HEK293 (cell line): Measurements from ENCODE around the gene FBRSL1.
"Not testable (repeated sequence)": the region's sequence is repeated elsewhere in the genome, so short reads cannot be mapped to it uniquely, and the experiment has no call there.

Experiments
- CTCF ChIA-PET: fragments of 350-600 bp; formaldehyde crosslinking; extraction: SDS; loops from one replicate; lab custom pipeline; 2021; ENCODE audit warnings: antibody characterized with exemption; lab: Yijun Ruan, JAX
- POLR2A ChIA-PET: fragments of 300-600 bp; formaldehyde crosslinking; extraction: SDS; loops from one replicate; lab custom pipeline; 2020; ENCODE audit warnings: antibody characterized with exemption, inconsistent platforms; lab: Yijun Ruan, JAX
- H3K27ac ChIP-seq: fragments of 200-500 bp; sonication (Bioruptor generic); 2 replicates; pipeline ENCODE4 v1.5.1; 2014; ENCODE audit warnings: low read depth, low read length, control low read depth, inconsistent platforms; ENCODE audit errors: extremely low read depth
- H3K36me3 ChIP-seq, 2 experiments: fragments of 200-500 bp in 1 of 2; sonication (Bioruptor generic) in 1 of 2; 1 replicate in 1 of 2; 2 replicates in 1 of 2; pipeline ENCODE4 v1.5.1; 2014 to 2017; ENCODE audit warnings: inconsistent platforms in 2 of 2, low read length in 2 of 2; ENCODE audit not compliant: control insufficient read depth in 2 of 2, insufficient read depth in 1 of 2
- H3K4me1 ChIP-seq: fragments of 200-500 bp; sonication (Bioruptor generic); 2 replicates; pipeline ENCODE4 v1.5.1; 2014; ENCODE audit warnings: mild to moderate bottlenecking, low read length, inconsistent platforms; ENCODE audit not compliant: control insufficient read depth, insufficient read depth
- H3K4me3 ChIP-seq: 2 replicates; pipeline ENCODE4 v1.5.1; 2011; ENCODE audit warnings: low read depth, mild to moderate bottlenecking, control low read depth, low read length, moderate library complexity
- H3K9me3 ChIP-seq: fragments of 200-500 bp; sonication (Bioruptor generic); 2 replicates; pipeline ENCODE4 v1.5.1; 2014; ENCODE audit warnings: low read depth, low read length, inconsistent platforms; ENCODE audit not compliant: control insufficient read depth, insufficient read depth
- BCL11B ChIP-seq: fragments of 450-650 bp; formaldehyde crosslinking; IDR thresholded peaks from 2 replicates; pipeline ENCODE4 v1.5.1; 2016; ENCODE audit warnings: low read depth, missing biosample characterization, missing genetic modification characterization
- GLI4 ChIP-seq: fragments of 450-650 bp; formaldehyde crosslinking; IDR thresholded peaks from 2 replicates; pipeline ENCODE4 v1.5.1; 2016; ENCODE audit warnings: missing biosample characterization, missing genetic modification characterization
- IKZF3 ChIP-seq: fragments of 450-650 bp; IDR thresholded peaks from 2 replicates; pipeline ENCODE4 v1.5.0; 2018; ENCODE audit warnings: missing biosample characterization, mild to moderate bottlenecking, missing genetic modification characterization, moderate library complexity
- MYNN ChIP-seq: fragments of 450-650 bp; formaldehyde crosslinking; IDR thresholded peaks from 2 replicates; pipeline ENCODE4 v1.5.1; 2016; ENCODE audit warnings: missing biosample characterization, missing genetic modification characterization, borderline replicate concordance
- OSR2 ChIP-seq: fragments of 450-650 bp; formaldehyde crosslinking; IDR thresholded peaks from 2 replicates; pipeline ENCODE4 v1.5.1; 2016; ENCODE audit warnings: missing biosample characterization, missing genetic modification characterization
- PRDM1 ChIP-seq: fragments of 450-650 bp; formaldehyde crosslinking; IDR thresholded peaks from 2 replicates; pipeline ENCODE4; 2016; ENCODE audit warnings: missing biosample characterization, missing genetic modification characterization
- ZIC2 ChIP-seq: fragments of 450-650 bp; formaldehyde crosslinking; IDR thresholded peaks from 2 replicates; pipeline ENCODE4 v1.5.1; 2016; ENCODE audit warnings: missing biosample characterization, missing genetic modification characterization
- ZNF133 ChIP-seq: fragments of 450-650 bp; formaldehyde crosslinking; IDR thresholded peaks from 2 replicates; pipeline ENCODE4 v1.5.1; 2016; ENCODE audit warnings: missing biosample characterization, missing genetic modification characterization
- ZNF248 ChIP-seq: fragments of 450-650 bp; formaldehyde crosslinking; IDR thresholded peaks from 2 replicates; pipeline ENCODE4 v1.5.1; 2017; ENCODE audit warnings: missing biosample characterization, missing genetic modification characterization
- ZNF548 ChIP-seq: fragments of 450-650 bp; formaldehyde crosslinking; IDR thresholded peaks from 2 replicates; pipeline ENCODE4 v1.5.1; 2016; ENCODE audit warnings: missing biosample characterization, missing genetic modification characterization
- ZNF558 ChIP-seq: fragments of 450-650 bp; formaldehyde crosslinking; IDR thresholded peaks from 2 replicates; pipeline ENCODE4 v1.5.1; 2016; ENCODE audit warnings: missing biosample characterization, missing genetic modification characterization
- ZNF610 ChIP-seq: fragments of 450-650 bp; formaldehyde crosslinking; IDR thresholded peaks from 2 replicates; pipeline ENCODE4 v1.5.1; 2016; ENCODE audit warnings: missing biosample characterization, missing genetic modification characterization, borderline replicate concordance
- ZNF621 ChIP-seq: fragments of 450-650 bp; formaldehyde crosslinking; IDR thresholded peaks from 2 replicates; pipeline ENCODE4 v1.5.1; 2017; ENCODE audit warnings: missing biosample characterization, missing genetic modification characterization
- ZNF626 ChIP-seq: fragments of 450-650 bp; sonication (Bioruptor Pico); formaldehyde crosslinking; IDR thresholded peaks from 2 replicates; pipeline ENCODE4 v1.5.1; 2018; ENCODE audit warnings: missing biosample characterization, missing genetic modification characterization, inconsistent platforms
- ZNF747 ChIP-seq: fragments of 450-650 bp; formaldehyde crosslinking; IDR thresholded peaks from 2 replicates; pipeline ENCODE4 v1.5.1; 2016; ENCODE audit warnings: missing biosample characterization, missing genetic modification characterization
- ZSCAN30 ChIP-seq: fragments of 450-650 bp; IDR thresholded peaks from 2 replicates; pipeline ENCODE4 v1.5.1; 2018; ENCODE audit warnings: missing biosample characterization, mild to moderate bottlenecking, missing genetic modification characterization, moderate library complexity
- TF ChIP-seq, protein P1 (sequence below): fragments of 450-650 bp; IDR thresholded peaks from 2 replicates; pipeline ENCODE4 v1.5.1; 2018; ENCODE audit warnings: missing biosample characterization, missing genetic modification characterization
- TF ChIP-seq, protein P2 (sequence below): fragments of 450-650 bp; formaldehyde crosslinking; IDR thresholded peaks from 2 replicates; pipeline ENCODE4 v1.5.1; 2016; ENCODE audit warnings: missing biosample characterization, missing genetic modification characterization
- TF ChIP-seq, protein P3 (sequence below): fragments of 450-650 bp; formaldehyde crosslinking; IDR thresholded peaks from 2 replicates; pipeline ENCODE4 v1.5.1; 2016; ENCODE audit warnings: missing biosample characterization, missing genetic modification characterization
- TF ChIP-seq, protein P4 (sequence below): fragments of 450-650 bp; formaldehyde crosslinking; IDR thresholded peaks from 2 replicates; pipeline ENCODE4 v1.5.1; 2016; ENCODE audit warnings: missing biosample characterization, missing genetic modification characterization

The FBRSL1 gene

DNA sequence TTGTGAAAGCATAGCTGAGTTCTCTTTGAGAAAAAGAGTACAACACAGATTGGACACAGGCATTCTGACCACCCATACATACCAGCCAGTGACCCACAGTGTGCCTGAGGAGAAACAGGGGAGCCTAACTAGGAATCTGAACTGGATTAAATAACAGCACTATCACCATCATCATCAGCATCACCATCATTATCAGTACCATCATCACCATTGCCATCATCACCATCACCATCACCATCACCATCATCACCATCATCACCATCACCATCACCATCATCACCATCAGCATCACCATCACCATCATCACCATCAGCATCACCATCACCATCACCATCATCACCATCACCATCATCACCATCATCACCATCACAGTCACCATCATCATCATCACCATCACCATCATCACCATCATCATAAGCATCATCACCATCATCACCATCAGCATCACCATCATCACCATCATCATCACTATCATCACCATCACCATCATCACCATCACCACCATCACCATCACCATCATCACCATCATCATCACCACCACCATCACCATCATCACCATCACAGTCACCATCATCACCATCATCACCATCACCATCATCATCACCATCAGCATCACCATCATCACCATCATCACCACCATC, 26.5 kb upstream of the FBRSL1 start:
- H3K9me3 ChIP-seq, POLR2A ChIA-PET, H3K4me1 ChIP-seq, H3K36me3 ChIP-seq, H3K27ac ChIP-seq, H3K4me3 ChIP-seq, CTCF ChIA-PET: not testable (repeated sequence)
- TF ChIP-seq, protein P1, sequence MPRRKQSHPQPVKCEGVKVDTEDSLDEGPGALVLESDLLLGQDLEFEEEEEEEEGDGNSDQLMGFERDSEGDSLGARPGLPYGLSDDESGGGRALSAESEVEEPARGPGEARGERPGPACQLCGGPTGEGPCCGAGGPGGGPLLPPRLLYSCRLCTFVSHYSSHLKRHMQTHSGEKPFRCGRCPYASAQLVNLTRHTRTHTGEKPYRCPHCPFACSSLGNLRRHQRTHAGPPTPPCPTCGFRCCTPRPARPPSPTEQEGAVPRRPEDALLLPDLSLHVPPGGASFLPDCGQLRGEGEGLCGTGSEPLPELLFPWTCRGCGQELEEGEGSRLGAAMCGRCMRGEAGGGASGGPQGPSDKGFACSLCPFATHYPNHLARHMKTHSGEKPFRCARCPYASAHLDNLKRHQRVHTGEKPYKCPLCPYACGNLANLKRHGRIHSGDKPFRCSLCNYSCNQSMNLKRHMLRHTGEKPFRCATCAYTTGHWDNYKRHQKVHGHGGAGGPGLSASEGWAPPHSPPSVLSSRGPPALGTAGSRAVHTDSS (tag by site-specific recombination), result peak; percentile 92

DNA sequence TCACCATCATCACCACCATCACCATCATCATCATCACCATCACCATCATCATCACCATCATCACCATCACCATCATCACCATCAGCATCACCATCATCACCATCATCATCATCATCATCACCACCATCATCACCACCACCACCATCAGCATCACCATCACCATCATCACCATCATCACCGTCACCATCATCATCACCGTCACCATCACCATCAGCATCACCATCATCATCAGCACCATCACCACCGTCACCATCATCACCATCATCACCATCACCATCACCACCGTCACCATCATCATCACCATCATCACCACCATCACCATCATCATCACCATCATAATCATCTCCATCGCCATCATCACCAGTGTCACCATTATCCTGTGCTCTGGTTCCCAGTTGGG, 25.6 kb upstream of the FBRSL1 start:
- H3K4me1 ChIP-seq, CTCF ChIA-PET, H3K27ac ChIP-seq, POLR2A ChIA-PET, H3K9me3 ChIP-seq, H3K36me3 ChIP-seq, H3K4me3 ChIP-seq: not testable (repeated sequence)

DNA sequence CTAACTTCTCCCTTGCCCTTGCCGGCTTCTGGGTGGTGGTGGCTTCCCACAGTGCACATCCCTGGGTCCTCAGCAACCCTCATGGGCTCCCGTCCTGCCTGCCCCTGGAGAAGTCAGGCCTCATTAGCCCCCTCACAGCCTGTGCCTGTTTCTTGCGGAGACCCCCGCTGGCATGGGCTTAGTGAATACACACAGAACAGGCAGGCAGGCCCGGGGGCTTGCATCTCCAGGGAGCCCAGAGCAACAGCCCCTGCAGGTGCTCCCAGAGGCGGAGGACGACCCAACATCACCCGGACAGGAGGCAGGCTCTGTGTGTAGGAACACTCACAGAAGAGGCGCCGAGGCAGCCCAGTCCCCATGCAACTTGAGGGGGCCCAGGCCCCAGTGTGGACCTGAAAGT, 25.1 kb upstream of the FBRSL1 start:
- Histone ChIP-seq H3K27ac (no peak overlapping the region), H3K9me3 (no peaks in the 10 kb centered on the region), H3K36me3 (no peaks in the 10 kb centered on the region), H3K4me1 (no peaks in the 10 kb centered on the region), H3K4me3 (no peak overlapping the region)
- ChIA-PET POLR2A (no interaction called here), CTCF (interaction anchor here (0.7 kb wide), 1 partner anchor 59 kb away, joined by 3 read pairs; no protein-coding TSS in a partner anchor)
- TF ChIP-seq ZNF558 (no peak), MYNN (no peak), ZIC2 (tag by site-specific recombination) (peak; percentile 56)

DNA sequence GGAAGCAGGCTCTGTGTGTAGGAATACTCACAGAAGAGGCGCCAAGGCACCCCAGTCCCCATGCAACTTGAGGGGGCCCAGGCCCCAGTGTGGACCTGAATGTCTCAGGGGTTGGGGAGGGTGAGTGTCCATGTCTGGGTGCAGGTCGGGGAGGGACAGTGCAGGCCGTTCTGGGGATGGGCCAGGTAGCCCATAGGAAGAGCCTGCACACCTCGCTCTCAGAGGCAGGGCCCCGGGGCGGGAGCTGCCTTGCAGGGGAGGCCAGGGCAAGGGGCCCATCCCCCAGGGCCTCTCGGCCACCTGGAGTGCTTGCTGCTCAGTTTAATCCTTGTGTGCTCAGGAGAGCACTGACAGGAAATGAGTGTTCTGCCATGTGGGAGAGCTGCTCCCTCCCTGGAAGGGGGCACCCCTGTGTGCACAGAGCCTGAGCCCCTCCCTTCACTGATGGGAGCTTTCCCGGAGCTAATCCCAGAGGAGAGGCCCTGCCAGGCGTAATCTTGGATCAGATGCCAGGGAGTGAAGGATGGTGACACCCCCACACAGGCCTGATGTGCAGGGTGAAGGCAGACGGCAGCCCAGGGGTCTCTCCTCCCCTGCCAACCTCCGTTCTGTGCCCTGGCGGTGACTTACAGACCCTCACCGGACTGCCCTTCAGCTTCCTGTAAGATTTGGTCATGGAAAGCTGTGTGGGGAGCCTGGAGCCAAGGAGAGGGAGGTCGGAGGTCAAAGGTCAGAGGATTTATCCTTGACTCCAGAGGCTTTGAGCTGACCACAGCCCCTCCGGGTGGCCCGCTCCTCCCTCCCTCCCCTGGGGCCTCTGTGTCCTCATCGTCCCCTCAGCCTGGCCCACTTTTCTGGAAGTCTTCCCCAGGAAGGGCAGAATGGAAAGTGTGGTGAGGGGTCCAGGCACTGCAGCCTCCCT, 24.4 kb upstream of the FBRSL1 start:
- no peak overlapping the region for H3K4me3 ChIP-seq
- H3K9me3 ChIP-seq, result no peaks in the 10 kb centered on the region
- no peak overlapping the region for H3K27ac ChIP-seq
- CTCF ChIA-PET, result interaction anchor here (0.6 to 1.0 kb wide), 3 partner anchors 8 to 95 kb away, joined by 3 to 4 read pairs (median 3); no protein-coding TSS in a partner anchor
- H3K36me3 ChIP-seq, result no peaks in the 10 kb centered on the region
- POLR2A ChIA-PET, result interaction anchor here (0.8 kb wide), 1 partner anchor 19 kb away, joined by 3 read pairs; no protein-coding TSS in a partner anchor
- no peaks in the 10 kb centered on the region for H3K4me1 ChIP-seq
- peak; percentile 93 for TF ChIP-seq ZIC2 (tag by site-specific recombination)
- TF ChIP-seq, protein P2, sequence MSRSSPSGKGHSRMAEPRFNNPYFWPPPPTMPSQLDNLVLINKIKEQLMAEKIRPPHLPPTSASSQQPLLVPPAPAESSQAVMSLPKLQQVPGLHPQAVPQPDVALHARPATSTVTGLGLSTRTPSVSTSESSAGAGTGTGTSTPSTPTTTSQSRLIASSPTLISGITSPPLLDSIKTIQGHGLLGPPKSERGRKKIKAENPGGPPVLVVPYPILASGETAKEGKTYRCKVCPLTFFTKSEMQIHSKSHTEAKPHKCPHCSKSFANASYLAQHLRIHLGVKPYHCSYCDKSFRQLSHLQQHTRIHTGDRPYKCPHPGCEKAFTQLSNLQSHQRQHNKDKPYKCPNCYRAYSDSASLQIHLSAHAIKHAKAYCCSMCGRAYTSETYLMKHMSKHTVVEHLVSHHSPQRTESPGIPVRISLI (tag by site-specific recombination), result no peak
- no peak for TF ChIP-seq ZNF133 (tag by site-specific recombination)
- no peak for TF ChIP-seq GLI4
- TF ChIP-seq OSR2, result no peak
- TF ChIP-seq ZNF548 (tag by site-specific recombination), result no peak
- 0 out of 2 replicates have a peak, but pooled peaks have one; percentile 31 for TF ChIP-seq IKZF3 (tag by site-specific recombination)
- no peak for TF ChIP-seq PRDM1 (tag by site-specific recombination)
- no peak for TF ChIP-seq ZSCAN30 (tag by site-specific recombination)
- TF ChIP-seq, protein P3, sequence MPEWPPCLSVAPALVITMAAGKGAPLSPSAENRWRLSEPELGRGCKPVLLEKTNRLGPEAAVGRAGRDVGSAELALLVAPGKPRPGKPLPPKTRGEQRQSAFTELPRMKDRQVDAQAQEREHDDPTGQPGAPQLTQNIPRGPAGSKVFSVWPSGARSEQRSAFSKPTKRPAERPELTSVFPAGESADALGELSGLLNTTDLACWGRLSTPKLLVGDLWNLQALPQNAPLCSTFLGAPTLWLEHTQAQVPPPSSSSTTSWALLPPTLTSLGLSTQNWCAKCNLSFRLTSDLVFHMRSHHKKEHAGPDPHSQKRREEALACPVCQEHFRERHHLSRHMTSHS (tag by site-specific recombination), result no peak
- no peak for TF ChIP-seq ZNF610 (tag by site-specific recombination)
- TF ChIP-seq ZNF621, result no peak
- TF ChIP-seq ZNF626 (tag by site-specific recombination), result no peak
- no peak for TF ChIP-seq ZNF747 (tag by site-specific recombination)
- TF ChIP-seq BCL11B (tag by site-specific recombination), result no peak
- TF ChIP-seq ZNF248, result no peak
- TF ChIP-seq, protein P4, sequence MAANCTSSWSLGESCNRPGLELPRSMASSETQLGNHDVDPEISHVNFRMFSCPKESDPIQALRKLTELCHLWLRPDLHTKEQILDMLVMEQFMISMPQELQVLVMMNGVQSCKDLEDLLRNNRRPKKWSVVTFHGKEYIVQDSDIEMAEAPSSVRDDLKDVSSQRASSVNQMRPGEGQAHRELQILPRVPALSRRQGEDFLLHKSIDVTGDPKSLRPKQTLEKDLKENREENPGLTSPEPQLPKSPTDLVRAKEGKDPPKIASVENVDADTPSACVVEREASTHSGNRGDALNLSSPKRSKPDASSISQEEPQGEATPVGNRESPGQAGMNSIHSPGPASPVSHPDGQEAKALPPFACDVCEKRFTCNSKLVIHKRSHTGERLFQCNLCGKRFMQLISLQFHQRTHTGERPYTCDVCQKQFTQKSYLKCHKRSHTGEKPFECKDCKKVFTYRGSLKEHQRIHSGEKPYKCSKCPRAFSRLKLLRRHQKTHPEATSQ (tag by site-specific recombination), result no peak
